Breast epithelium (tissue), 3 donors: ENCODE data around the gene OSBPL9.

ENCODE experiments used
- POLR2A ChIP-seq: fragments of 450-650 bp; IDR thresholded peaks from one replicate; pipeline ENCODE4 v1.6.1; 2016; ENCODE audit warnings: antibody characterized with exemption, mild to moderate bottlenecking, moderate library complexity
- TF ChIP-seq, protein P1 (sequence below), 3 donors: fragments of 450-650 bp; IDR thresholded peaks; one replicate each; pipeline ENCODE4 v1.5.1; 2016 to 2017; ENCODE audit warnings: antibody characterized with exemption in 3 of 3, mild to moderate bottlenecking in 3 of 3, moderate library complexity in 3 of 3

DNA sequence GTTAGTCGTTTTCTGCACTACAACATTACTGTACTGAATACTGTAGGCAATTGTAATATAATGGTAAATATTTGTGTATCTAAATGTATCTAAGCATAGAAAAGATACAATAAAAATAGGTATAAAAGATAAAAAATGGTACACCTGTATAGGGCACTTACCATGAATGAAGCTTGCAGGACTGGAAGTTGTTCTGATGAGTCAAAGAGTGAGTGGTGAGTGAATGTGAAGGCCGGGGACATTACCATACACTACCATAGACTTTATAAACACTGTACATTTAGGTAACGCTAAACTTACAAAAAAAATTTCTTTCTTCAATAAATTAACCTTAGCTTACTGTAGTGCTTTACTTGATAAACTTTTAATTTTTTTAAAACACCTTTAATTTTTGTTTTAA, 13.5 kb downstream of the OSBPL9 start:
- TF ChIP-seq, protein P1, sequence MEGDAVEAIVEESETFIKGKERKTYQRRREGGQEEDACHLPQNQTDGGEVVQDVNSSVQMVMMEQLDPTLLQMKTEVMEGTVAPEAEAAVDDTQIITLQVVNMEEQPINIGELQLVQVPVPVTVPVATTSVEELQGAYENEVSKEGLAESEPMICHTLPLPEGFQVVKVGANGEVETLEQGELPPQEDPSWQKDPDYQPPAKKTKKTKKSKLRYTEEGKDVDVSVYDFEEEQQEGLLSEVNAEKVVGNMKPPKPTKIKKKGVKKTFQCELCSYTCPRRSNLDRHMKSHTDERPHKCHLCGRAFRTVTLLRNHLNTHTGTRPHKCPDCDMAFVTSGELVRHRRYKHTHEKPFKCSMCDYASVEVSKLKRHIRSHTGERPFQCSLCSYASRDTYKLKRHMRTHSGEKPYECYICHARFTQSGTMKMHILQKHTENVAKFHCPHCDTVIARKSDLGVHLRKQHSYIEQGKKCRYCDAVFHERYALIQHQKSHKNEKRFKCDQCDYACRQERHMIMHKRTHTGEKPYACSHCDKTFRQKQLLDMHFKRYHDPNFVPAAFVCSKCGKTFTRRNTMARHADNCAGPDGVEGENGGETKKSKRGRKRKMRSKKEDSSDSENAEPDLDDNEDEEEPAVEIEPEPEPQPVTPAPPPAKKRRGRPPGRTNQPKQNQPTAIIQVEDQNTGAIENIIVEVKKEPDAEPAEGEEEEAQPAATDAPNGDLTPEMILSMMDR (IDR thresholded peaks at IDR 0.05), result no peak
- no peak for TF ChIP-seq POLR2A
